Colonic mucosa (tissue), 4 donors: ENCODE results near the gene CAMTA1. TPM values are rescaled to one million over a fixed set of nuclear protein-coding genes. Genes with fewer than 3 reads are reported as not detected.

Experiments
- DNase-seq: peaks from one replicate; pipeline ENCODE4 v3.0.0-alpha.2; 2020
- H3K27ac ChIP-seq: fragments of 200-600 bp; one replicate; pipeline ENCODE4 v1.8.0; 2021
- H3K27me3 ChIP-seq: fragments of 200-600 bp; one replicate; pipeline ENCODE4 v1.8.0; 2021
- H3K36me3 ChIP-seq: fragments of 200-600 bp; one replicate; pipeline ENCODE4 v1.8.0; 2021
- H3K4me1 ChIP-seq: fragments of 200-600 bp; one replicate; pipeline ENCODE4 v1.8.0; 2021; ENCODE audit warnings: mild to moderate bottlenecking
- H3K4me3 ChIP-seq: fragments of 200-600 bp; one replicate; pipeline ENCODE4 v1.8.0; 2021
- H3K9ac ChIP-seq, 2 donors: one replicate each; pipeline ENCODE4 v1.7.0; 2013; ENCODE audit warnings: control low read depth in 2 of 2, low read depth in 2 of 2, low read length in 2 of 2
- H3K9me3 ChIP-seq: fragments of 200-600 bp; one replicate; pipeline ENCODE4 v1.8.0; 2021
- intact Hi-C: fragments of 100-400 bp; cut with DNase I; formaldehyde crosslinking; loops from one replicate; pipeline ENCODE4 v1.14.1; 2022
- total RNA-seq, 2 donors: library from RNA; stranded (reverse); fragmentation: NEBNext Ultra II Directional in 1 of 2; extraction: Animal tissue kit (Norgen Biotek cat#: 25700) in 1 of 2; gene quantifications; one replicate each; pipeline ENCODE4 v1.2.1, GENCODE V29; 2021
- TF ChIP-seq, protein P1 (sequence below): fragments of 200-600 bp; IDR thresholded peaks from one replicate; pipeline ENCODE4 v1.8.0; 2022; ENCODE audit warnings: antibody characterized with exemption, mild to moderate bottlenecking
- donor health status: healthy.
- donor health status: DM: no; HTN: no; CAD: no.
- donor health status: DM: no; HTN: no; CAD: no.

CAMTA1 gene
- total RNA-seq, 2 donors from 2014 or later: 76.8 to 92.8 TPM

DNA sequence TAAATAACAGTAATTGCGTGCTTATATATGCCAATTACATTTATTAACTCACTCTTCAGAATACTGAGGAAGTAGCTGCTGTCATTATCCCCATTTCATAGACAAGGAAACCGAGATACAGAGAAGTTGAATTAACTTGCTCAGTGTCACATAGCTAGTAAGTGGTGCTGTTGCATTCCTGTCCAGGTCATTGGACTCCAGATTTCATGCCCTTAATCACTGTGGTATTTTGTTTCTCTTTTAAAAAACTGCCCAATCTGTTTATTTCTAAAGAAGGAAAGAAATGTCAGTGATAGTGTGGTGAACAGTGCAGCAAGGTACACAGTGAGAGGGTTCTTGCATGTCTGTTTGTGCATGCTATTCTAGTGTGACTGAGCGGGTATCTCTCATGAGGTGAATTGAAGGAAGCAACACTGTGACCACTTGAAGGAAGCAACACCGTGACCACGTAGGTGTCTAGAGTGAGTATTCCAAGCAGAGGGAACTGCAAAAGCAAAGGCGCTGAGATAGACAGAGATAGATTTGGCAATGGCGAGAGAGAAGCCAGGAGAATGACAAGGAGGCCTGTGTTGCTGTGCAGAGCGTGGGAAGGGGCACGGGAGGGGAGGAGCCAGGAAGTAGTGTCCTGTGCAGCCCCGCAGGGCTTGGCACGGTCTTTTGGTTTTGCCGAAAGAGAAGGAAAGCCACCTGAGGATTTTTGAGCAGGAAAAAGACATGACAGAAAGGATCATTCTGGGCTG lies 95.9 kb downstream of the CAMTA1 start:
- no peaks in the 10 kb centered on the region for H3K36me3 ChIP-seq
- no peak overlapping the region for H3K4me3 ChIP-seq
- H3K27me3 ChIP-seq: no peaks in the 10 kb centered on the region
- intact Hi-C loops: no loop called here
- H3K4me1 ChIP-seq: no peaks in the 10 kb centered on the region
- no peaks in the 10 kb centered on the region for H3K9me3 ChIP-seq
- TF ChIP-seq, protein P1, sequence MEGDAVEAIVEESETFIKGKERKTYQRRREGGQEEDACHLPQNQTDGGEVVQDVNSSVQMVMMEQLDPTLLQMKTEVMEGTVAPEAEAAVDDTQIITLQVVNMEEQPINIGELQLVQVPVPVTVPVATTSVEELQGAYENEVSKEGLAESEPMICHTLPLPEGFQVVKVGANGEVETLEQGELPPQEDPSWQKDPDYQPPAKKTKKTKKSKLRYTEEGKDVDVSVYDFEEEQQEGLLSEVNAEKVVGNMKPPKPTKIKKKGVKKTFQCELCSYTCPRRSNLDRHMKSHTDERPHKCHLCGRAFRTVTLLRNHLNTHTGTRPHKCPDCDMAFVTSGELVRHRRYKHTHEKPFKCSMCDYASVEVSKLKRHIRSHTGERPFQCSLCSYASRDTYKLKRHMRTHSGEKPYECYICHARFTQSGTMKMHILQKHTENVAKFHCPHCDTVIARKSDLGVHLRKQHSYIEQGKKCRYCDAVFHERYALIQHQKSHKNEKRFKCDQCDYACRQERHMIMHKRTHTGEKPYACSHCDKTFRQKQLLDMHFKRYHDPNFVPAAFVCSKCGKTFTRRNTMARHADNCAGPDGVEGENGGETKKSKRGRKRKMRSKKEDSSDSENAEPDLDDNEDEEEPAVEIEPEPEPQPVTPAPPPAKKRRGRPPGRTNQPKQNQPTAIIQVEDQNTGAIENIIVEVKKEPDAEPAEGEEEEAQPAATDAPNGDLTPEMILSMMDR: no peak
- H3K9ac ChIP-seq: no peak overlapping the region
- no peak for DNase-seq
- H3K27ac ChIP-seq: no peak overlapping the region

DNA sequence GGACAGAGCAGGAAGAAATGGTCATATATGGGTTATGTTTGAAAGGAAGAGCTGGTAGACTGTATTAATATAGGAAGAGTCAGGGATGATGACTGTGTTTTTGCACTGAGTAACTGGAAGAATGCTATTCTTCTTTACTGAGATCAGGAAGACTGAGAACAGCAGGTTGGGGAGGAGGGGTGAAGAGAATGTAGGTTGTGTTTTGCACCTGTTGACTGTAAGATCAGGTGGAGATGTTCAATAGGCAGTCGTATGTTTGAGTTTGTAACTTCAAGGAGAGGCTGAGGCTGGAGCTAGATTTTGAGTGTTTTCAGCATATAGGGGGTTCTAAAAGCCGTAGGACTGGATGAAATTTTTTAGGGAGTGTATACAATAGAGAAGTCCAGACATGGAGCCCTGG lies 97.2 kb downstream of the CAMTA1 start:
- no peak overlapping the region for H3K27ac ChIP-seq
- intact Hi-C loops: no loop called here
- H3K4me3 ChIP-seq: no peak overlapping the region
- H3K9ac ChIP-seq: no peak overlapping the region
- H3K9me3 ChIP-seq: no peaks in the 10 kb centered on the region
- DNase-seq: no peak
- H3K36me3 ChIP-seq: no peaks in the 10 kb centered on the region
- no peaks in the 10 kb centered on the region for H3K27me3 ChIP-seq
- TF ChIP-seq, protein P1: no peak
- no peaks in the 10 kb centered on the region for H3K4me1 ChIP-seq

DNA sequence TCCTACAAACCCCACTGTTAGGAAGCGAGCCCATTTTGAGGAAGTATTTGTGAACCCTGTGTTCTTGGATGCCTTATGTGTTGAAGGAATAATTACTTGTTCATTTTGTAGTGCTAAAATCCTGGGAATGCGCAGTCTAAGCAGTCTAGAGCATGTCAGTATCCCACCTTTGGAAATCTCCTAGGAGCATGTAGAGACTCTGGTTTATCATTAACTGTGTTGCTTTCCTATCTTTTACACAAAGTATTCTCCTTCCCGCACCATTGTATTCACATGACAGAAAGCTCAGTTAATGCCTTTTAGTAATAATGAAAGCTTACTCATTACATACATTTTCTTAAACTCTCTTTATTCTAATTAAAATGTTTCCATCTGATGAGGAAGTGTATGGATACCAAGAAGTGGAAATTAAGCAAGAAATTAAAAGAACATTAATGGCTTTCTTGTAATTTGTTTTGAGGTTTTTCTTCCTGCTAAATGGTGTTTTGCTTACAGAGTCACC lies 99.4 kb downstream of the CAMTA1 start:
- H3K27me3 ChIP-seq: no peaks in the 10 kb centered on the region
- TF ChIP-seq, protein P1: no peak
- H3K27ac ChIP-seq: no peak overlapping the region
- H3K9me3 ChIP-seq: no peaks in the 10 kb centered on the region
- no peaks in the 10 kb centered on the region for H3K36me3 ChIP-seq
- no peak overlapping the region for H3K9ac ChIP-seq
- DNase-seq: no peak
- H3K4me3 ChIP-seq: no peak overlapping the region
- no peaks in the 10 kb centered on the region for H3K4me1 ChIP-seq
- intact Hi-C loops: loop anchor here (5.0 kb wide), 1 partner anchor 87 kb away; no protein-coding TSS in a partner anchor

DNA sequence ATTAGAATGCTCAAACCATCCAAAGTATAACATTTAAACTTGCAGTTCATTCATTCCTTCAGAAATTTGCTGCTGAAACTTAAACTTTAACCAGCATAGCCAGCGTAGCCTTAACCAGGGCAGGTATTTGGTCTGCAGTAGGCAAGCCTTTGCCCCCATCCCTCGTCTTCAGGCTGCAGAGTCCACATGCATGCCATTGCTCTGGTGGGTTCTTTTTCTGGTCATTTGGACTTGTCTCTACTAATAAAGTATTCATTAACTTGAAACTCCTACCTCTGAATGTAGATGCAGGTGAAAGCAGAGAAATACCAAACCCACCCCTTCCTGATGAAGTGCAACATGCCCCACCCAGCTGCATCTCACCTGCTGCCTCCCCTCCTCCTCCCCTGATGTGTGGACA lies 100.2 kb downstream of the CAMTA1 start:
- no peak for DNase-seq
- Histone ChIP-seq H3K4me3 (no peak overlapping the region), H3K36me3 (no peaks in the 10 kb centered on the region), H3K27me3 (no peaks in the 10 kb centered on the region), H3K27ac (no peak overlapping the region), H3K4me1 (no peaks in the 10 kb centered on the region), H3K9ac (no peak overlapping the region), H3K9me3 (no peaks in the 10 kb centered on the region)
- TF ChIP-seq, protein P1: no peak
- intact Hi-C loops: loop anchor here (5.0 kb wide), 1 partner anchor 88 kb away; no protein-coding TSS in a partner anchor

DNA sequence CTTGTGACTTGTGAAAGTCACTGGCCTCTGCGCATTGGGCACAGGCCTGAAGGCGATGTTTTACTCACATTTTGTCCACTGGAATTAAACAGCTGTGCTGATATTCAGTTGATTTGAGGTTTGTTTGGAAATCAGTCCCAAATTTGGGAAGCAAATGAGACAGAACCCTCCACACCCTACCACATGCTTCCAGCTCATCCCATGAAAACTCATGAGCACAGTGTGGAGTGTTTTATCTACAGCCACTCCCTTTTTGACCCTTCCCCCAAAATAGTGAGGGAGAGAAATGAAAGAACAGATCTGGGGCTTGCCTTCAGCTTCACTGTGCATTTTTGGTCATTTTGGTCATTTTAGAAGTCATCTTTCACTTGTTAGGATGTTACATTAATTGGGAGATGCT lies 101.3 kb downstream of the CAMTA1 start:
- Histone ChIP-seq H3K9ac (no peak overlapping the region), H3K27me3 (no peaks in the 10 kb centered on the region), H3K36me3 (no peaks in the 10 kb centered on the region), H3K4me3 (no peak overlapping the region), H3K4me1 (no peaks in the 10 kb centered on the region), H3K27ac (no peak overlapping the region), H3K9me3 (no peaks in the 10 kb centered on the region)
- DNase-seq: no peak
- intact Hi-C loops: loop anchor here (5.0 kb wide), 1 partner anchor 89 kb away; no protein-coding TSS in a partner anchor
- TF ChIP-seq, protein P1: no peak
